Liver (tissue), 3 donors: ENCODE results near the gene PALLD.

ENCODE experiments used
- ATF3 ChIP-seq: IDR thresholded peaks from 2 replicates; pipeline ENCODE4 v1.6.1; 2016; ENCODE audit warnings: antibody characterized with exemption
- CTCF ChIP-seq: fragments of 150-350 bp; IDR thresholded peaks from 2 replicates; pipeline ENCODE4 v1.5.1; 2017; ENCODE audit warnings: improper control_type of control experiment, low read depth, low read length; ENCODE audit not compliant: missing input control
- FOXA2 ChIP-seq: IDR thresholded peaks from 2 replicates; pipeline ENCODE4 v1.6.1; 2016; ENCODE audit warnings: antibody characterized with exemption
- GABPA ChIP-seq, 2 donors: IDR thresholded peaks in 1 of 2; conservative IDR thresholded peaks in 1 of 2; 2 replicates each; pipeline ENCODE4 v1.6.1; 2016; ENCODE audit warnings: antibody characterized with exemption in 2 of 2, mild to moderate bottlenecking in 1 of 2, moderate library complexity in 1 of 2
- JUND ChIP-seq, 2 donors: IDR thresholded peaks; 2 replicates each; pipeline ENCODE4 v1.6.1; 2016; ENCODE audit warnings: antibody characterized with exemption in 2 of 2
- MAX ChIP-seq: IDR thresholded peaks from 2 replicates; pipeline ENCODE4 v1.6.1; 2016; ENCODE audit warnings: antibody characterized with exemption
- NR2F2 ChIP-seq: IDR thresholded peaks from 2 replicates; pipeline ENCODE4 v1.6.1; 2016; ENCODE audit warnings: antibody characterized with exemption
- REST ChIP-seq: IDR thresholded peaks from 2 replicates; pipeline ENCODE4 v1.6.1; 2016; ENCODE audit warnings: antibody characterized with exemption, mild to moderate bottlenecking
- SP1 ChIP-seq: IDR thresholded peaks from 2 replicates; pipeline ENCODE4 v1.6.1; 2018; ENCODE audit warnings: antibody characterized with exemption, mild to moderate bottlenecking
- TAF1 ChIP-seq: conservative IDR thresholded peaks from 2 replicates; pipeline ENCODE4 v1.6.1; 2016; ENCODE audit warnings: antibody characterized with exemption, mild to moderate bottlenecking
- YY1 ChIP-seq: IDR thresholded peaks from 2 replicates; pipeline ENCODE4 v1.6.1; 2016; ENCODE audit warnings: antibody characterized with exemption, mild to moderate bottlenecking
- donor health status: healthy.
- donor health status: healthy.

DNA sequence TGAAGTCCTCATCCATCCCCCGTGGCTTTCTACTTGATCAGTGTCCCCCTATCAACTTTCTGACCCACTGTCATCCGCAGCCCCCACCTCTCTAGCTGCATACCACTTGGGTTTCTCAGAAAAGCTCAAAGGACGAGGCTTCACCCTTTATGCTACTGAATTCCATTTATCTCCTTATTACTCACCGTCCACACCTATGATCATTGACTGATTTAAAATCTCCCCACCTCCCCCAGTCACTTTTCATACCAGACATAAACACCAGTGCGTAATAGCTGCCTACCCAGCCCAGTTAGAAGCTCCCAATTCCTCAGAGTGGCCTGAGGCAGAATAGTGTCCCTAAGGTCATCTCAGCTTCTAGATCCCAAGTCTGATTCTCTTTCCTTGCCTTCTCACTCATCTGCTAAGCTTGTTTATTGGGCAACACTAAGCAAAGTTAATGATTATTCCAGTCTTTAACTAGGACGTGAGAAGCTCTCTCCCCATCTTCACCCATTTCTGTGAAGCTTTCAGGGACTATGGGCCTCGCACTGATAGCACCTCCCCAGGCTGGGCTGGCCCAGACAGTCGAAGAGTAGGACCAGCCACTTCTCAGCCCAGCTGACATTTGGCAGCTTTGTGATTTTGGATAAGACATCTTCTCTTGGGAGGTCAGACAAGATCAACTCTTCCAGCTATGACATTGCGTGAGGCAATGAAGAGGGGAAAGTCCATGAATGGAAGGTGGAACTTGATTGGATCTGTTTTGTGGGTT, 9.4 kb upstream of the PALLD start:
- TF ChIP-seq CTCF (no peak), SP1 (no peak), NR2F2 (no peak), GABPA (IDR thresholded peaks at IDR 0.05 in 1 of 2, conservative IDR thresholded peaks at IDR 0.05 in 1 of 2) (no peak), JUND (IDR thresholded peaks at IDR 0.05) (peak in 1 of 2 donors; percentile 39), REST (no peak), FOXA2 (no peak), MAX (no peak), TAF1 (no peak), ATF3 (no peak), YY1 (no peak)
